GM06990 (cell line): Measurements from ENCODE around the gene KEAP1.
A peak's percentile ranks its signal among the peaks of the same experiment; 100 is the strongest.

Experiments used
- DNase-seq: peaks from one replicate; pipeline ENCODE4 v3.0.0-alpha.2; 2011; ENCODE audit not compliant: insufficient read length; ENCODE audit errors: extremely low read depth
- H3K27me3 ChIP-seq: replicated peaks from 2 replicates; pipeline ENCODE4 v1.6.0; 2011; ENCODE audit warnings: low read length; ENCODE audit not compliant: control insufficient read depth, insufficient read depth
- H3K36me3 ChIP-seq: 2 replicates; pipeline ENCODE4 v1.5.1; 2011; ENCODE audit warnings: low read length; ENCODE audit not compliant: control insufficient read depth, insufficient read depth
- H3K4me3 ChIP-seq: replicated peaks from 2 replicates; pipeline ENCODE4 v1.5.1; 2011; ENCODE audit warnings: low read depth, mild to moderate bottlenecking, control low read depth, low read length
- CTCF ChIP-seq: IDR thresholded peaks from 2 replicates; pipeline ENCODE4 v1.5.1; 2011; ENCODE audit warnings: low read length, control low read depth, mild to moderate bottlenecking, inconsistent platforms; ENCODE audit not compliant: insufficient read depth, poor library complexity, severe bottlenecking

The KEAP1 gene

GRCh38 chr19:10516064-10516385, 12.9 kb upstream of the KEAP1 start:
- DNase-seq, result no peak
- peaks cover 7% of the 10 kb centered on the region for H3K27me3 ChIP-seq
- no peak for TF ChIP-seq CTCF
- no peaks in the 10 kb centered on the region for H3K36me3 ChIP-seq
- no peak overlapping the region for H3K4me3 ChIP-seq

GRCh38 chr19:10514211-10515145, 11.3 kb upstream of the KEAP1 start:
- H3K36me3 ChIP-seq, result no peaks in the 10 kb centered on the region
- DNase-seq, result no peak
- peaks cover 7% of the 10 kb centered on the region for H3K27me3 ChIP-seq
- TF ChIP-seq CTCF, result no peak
- H3K4me3 ChIP-seq, result no peak overlapping the region

- peaks cover 6% of the 10 kb centered on the region for H3K27me3 ChIP-seq
- TF ChIP-seq CTCF, result no peak
Measured at GRCh38 chr19:10513223-10513622, 10.1 kb upstream of the KEAP1 start.

GRCh38 chr19:10510301-10510802, 7.2 kb upstream of the KEAP1 start:
- Histone ChIP-seq H3K36me3 (no peaks in the 10 kb centered on the region), H3K4me3 (no peak overlapping the region), H3K27me3 (no peaks in the 10 kb centered on the region; the same call in 1 of the 2 replicates)
- TF ChIP-seq CTCF, result peak; percentile 95
- no peak for DNase-seq

More at GRCh38 chr19:10513223-10513622, 10.1 kb upstream of the KEAP1 start:
- no peak for DNase-seq
- Histone ChIP-seq H3K36me3 (no peaks in the 10 kb centered on the region), H3K4me3 (no peak overlapping the region)

- Histone ChIP-seq H3K27me3 (no peaks in the 10 kb centered on the region; the same call in 1 of the 2 replicates), H3K36me3 (no peaks in the 10 kb centered on the region), H3K4me3 (no peak overlapping the region)
- no peak for DNase-seq
- TF ChIP-seq CTCF, result no peak
Measured at GRCh38 chr19:10508707-10509106, 5.6 kb upstream of the KEAP1 start.
